RPMI8226 (cell line): ENCODE results near the gene DNAJB8.
A peak's percentile ranks its signal among the peaks of the same experiment; 100 is the strongest.

Experiments used
- DNase-seq: peaks from one replicate; pipeline ENCODE4 v3.0.0-alpha.2; 2015

The DNAJB8 gene

GRCh38 chr3:128466840-128467541, at the start of gene DNAJB8:
TSS of gene DNAJB8 (minus strand) at chr3:128466890. CDS start at chr3:128463245, 3,645 bp downstream.
- DNase-seq, result no peak

GRCh38 chr3:128515967-128516366, 49.3 kb upstream of the DNAJB8 start:
- DNase-seq, result no peak

DNA sequence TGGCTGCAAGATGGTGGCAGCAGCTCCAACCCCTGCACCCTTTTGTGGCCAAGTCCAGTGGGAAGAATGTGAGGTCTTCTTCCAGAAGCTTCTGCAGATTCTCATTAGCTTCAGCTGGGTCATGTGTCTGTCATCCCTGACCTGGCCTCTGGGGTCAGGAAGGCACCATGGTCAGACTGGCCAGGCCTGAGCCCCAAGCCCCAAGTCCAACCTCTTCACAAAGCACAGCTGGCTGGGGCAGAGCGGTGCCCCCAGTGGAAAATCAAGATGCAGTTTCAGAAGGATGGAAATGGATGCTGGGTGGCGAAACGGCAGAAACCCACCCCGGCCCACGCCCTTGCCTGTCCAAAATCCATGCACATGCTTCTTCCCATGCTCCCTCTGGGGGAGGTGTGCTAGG, 42.2 kb upstream of the DNAJB8 start:
- no peak for DNase-seq

DNA sequence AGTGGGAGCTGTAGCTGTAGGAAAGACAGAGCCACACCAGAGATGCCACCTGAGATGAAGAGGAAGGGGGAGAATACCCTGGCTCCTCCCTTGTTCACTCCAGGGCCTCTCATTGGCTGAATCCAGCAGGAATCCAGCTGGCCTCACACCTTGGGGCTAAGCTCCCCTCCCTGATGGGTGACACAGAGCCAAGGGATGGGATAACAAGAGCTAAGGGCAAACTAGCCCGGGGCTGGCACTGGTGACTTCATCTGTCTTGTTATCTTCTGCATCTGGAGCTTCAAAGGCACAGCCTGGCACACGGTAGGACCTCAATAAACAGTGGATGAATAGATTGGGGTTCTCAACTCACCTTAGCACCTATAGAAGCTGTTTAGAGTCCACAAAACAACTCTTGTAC, 40.1 kb upstream of the DNAJB8 start:
- DNase-seq, result no peak

GRCh38 chr3:128505771-128506170, 39.1 kb upstream of the DNAJB8 start:
- no peak for DNase-seq

DNA sequence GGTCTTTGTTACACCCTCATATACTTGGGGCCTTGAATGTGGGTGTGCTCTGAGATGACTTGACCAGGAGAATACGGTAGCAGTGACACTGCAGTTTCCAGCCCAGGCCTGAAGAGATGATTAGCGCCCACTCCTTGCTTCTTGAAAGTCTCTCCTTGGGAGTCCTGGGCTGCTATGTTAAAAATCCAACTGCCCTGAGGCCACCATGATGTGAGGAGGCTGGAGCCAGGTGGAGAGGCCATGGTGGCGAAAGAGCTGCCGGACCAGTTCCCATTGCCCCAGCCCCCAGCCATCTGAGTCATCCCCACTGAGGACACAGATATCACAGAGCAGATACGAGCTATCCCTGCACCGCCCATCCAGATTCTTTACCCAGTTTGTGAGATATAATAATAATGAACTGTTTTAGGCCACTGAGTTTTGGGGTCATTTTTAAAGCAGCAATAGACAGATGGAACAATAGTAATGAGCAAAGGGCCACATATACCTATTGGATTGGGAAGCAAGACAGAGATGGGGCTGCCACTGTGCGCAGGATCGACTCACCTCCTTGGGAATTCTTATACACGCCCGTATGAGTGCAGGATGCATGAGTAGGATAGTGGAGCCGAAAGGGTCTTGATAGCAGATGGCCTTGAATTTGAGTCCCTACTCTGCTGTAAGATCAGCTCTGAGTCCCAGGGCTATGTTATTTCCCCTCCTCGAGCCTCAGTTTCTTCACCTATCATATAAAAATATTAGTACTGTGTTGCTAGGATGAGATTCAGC, 38.5 kb upstream of the DNAJB8 start:
- no peak for DNase-seq

GRCh38 chr3:128504533-128504915, 37.8 kb upstream of the DNAJB8 start:
- no peak for DNase-seq

GRCh38 chr3:128503751-128504532, 37.3 kb upstream of the DNAJB8 start:
- no peak for DNase-seq

- DNase-seq, result peak; percentile 59
Measured at GRCh38 chr3:128503164-128503651, 36.5 kb upstream of the DNAJB8 start.

- DNase-seq, result no peak
Measured at GRCh38 chr3:128502712-128503111, 36.0 kb upstream of the DNAJB8 start.

- no peak for DNase-seq
Measured at GRCh38 chr3:128501431-128501830, 34.7 kb upstream of the DNAJB8 start.

DNA sequence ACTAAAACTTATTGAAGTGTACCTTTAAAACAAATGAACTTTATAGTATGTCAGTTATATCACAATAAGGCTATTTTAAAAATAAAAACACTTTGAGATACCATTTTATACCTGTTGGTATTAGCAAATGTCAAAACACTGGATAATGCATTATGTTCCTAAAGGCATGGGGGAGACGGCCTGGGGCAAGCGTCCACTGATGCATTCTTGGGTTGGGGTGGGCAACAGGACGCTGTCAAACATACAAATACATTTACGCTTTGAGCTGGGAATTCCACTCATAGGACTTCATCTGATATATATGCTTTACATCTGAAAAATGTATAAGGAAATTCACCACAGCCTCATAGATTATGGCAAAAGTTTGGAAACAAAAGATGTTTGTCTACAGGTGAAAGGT, 33.9 kb upstream of the DNAJB8 start:
- DNase-seq, result no peak

DNA sequence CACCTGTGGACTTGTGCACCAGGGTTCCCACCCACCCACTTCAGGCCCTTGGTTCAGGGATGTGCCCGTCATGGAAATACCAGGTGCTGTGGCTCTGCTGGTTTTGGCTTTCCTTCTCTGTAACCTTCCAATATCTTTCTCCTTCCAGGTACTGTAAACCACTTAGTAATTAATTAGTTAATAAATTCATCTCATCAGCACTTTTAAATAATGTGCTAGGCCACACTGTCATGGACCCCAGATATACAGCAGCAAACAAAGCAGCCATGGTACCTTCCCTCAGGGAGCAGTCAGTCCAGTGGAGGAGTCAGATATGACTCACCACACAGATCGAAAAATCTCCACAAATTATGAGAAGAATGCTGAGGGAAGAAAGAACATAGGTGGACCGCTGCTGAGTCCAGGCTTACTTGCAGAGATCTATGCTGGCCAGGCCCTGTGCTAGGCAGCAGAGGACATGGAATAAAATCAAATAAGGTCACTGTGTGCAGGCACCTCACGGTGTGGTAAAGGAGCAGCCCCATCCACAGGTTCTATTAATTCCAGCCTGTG, 33.1 kb upstream of the DNAJB8 start:
- no peak for DNase-seq

- no peak for DNase-seq
Measured at GRCh38 chr3:128498901-128499530, 32.3 kb upstream of the DNAJB8 start.

DNA sequence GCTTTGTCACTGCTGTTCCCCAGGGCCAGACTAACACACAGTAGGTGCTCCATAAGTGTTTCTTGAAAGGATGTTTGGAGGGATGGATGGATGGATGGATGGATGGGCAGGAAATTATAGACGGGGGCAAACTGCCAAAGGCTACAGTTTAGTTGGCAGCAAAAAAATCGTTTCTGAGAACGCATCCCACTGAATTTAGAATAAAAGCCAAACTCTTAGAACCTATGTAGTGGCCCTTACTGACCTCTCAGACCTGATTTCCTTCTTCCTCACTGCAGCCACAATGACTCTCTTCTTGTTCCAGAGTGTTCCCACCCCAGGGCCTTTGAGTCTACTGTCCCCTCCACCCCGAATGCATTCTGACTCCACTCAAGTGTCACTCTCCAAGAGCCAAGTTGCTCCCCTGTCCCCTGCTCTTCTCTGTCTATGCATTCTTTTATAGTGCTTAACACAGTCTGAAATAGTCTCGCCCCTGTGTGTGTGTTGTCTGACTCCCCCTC, 31.5 kb upstream of the DNAJB8 start:
- no peak for DNase-seq

- DNase-seq, result peak; percentile 67
Measured at GRCh38 chr3:128497305-128498126, 30.8 kb upstream of the DNAJB8 start.

DNA sequence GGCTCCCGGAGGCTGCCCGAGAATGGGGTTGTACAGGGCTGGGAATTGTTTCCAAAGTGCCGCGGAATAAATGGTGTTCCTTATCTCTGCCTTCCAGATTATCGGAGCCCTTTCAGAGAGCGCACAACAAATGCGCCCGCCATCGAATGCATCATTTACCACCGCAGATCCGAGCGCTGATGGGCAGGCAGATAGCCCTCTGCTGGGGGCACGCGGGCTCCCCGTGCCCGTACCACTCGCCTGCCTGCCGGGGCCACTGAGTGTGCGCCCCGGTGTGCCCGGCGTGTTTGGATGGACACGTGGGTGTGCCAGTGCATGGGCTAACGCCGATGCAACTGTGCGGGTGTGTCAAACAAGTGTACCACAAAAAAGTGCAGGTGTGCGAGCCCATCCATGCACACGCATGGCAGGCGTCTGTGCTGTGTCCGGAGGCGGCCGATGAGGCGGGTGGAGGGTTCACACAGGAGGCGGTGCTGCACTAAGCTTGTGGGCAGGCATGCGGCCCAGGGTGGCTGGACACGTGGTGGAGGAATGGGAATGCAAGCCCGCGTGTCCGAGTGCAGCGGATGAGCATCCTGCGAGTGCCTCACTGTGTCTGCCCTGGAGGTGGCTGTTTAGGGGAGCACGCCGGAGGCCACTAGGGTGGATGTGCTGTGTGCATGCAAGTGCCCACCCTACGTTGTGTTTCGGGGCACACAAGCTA, 30.1 kb upstream of the DNAJB8 start:
- DNase-seq, result no peak

DNA sequence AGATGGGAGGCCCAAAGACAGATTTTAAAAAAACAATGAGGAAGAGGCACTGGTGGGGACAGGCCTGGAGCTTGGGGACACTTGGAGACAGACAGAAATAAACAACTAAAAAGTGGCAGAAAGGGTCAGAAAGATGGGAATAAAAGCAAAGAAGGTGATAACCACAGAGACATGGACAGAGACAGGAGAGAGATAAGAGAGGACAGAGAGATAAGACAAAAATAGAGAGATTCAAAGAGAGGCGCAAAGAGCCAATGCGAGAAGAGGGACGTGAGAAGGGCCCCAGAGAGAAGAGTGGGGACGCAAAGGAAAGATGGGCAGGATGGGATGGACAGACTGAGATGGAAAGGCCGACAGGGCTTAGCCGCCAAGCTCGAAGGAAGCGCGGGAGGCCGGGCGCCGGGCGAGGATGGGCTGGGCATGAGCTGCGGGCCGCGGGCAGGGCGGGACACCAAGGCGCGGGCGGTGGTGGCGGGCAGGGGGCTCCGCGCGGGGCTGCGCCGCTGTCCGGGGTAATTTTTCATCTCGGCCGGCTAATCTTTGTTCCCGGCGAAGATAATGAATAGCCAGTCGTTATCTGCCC, 29.4 kb upstream of the DNAJB8 start:
- DNase-seq, result no peak

DNA sequence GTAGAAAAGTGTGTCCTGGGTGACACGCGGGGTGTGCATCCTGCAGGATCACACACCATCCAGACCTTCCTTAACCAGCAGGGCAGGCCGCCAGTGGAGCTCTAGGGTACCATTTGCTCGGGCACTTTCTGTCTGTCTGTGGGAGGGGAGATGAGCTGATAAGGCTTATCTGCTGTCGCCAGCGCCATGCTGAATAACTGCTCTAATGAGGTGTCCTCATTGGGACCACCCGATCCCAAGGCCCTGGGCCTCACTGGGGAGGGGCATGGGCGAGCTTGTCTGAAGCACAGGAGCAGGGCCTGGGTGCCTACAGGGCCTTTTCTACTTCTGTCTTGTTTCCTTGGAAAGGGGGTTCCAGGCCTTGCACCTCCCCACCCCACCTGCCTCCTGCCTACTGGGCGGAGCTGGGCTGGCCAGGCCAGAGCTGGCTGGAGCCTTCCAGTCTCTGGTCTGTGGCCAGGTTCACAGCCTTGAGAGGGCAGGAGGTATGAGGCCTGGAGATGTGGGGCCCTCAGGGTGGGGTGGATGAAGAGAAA, 28.8 kb upstream of the DNAJB8 start:
- DNase-seq, result no peak

GRCh38 chr3:128494367-128494650, 27.6 kb upstream of the DNAJB8 start:
- no peak for DNase-seq
